ENCODE data around the gene PLA2G3.

Gene PLA2G3

GRCh38 chr22:31096657-31097279 is 43.5 kb downstream of the PLA2G3 start:
- H3K4me3 ChIP-seq (ENCODE audit: low read depth, low read length), result no peak overlapping the region
- no peak for DNase-seq (ENCODE audit: low read depth)
- no peak for TF ChIP-seq CTCF (IDR thresholded peaks at IDR 0.05; ENCODE audit: low read depth, low read length, missing control alignments)
- in situ Hi-C loops (cut with HindIII; ENCODE audit: low sequenced_read_pairs), result no loop called here

- in situ Hi-C loops (cut with HindIII; ENCODE audit: low sequenced_read_pairs), result no loop called here
- H3K4me3 ChIP-seq (ENCODE audit: low read depth, low read length), result no peak overlapping the region
- no peak for DNase-seq (ENCODE audit: low read depth)
- no peak for TF ChIP-seq CTCF (IDR thresholded peaks at IDR 0.05; ENCODE audit: low read depth, low read length, missing control alignments)
These were observed 44.6 kb downstream of the PLA2G3 start for GRCh38 chr22:31095637-31096249.

- DNase-seq (ENCODE audit: low read depth), result no peak
- in situ Hi-C loops (cut with HindIII; ENCODE audit: low sequenced_read_pairs), result no loop called here
- no peak for TF ChIP-seq CTCF (IDR thresholded peaks at IDR 0.05; ENCODE audit: low read depth, low read length, missing control alignments)
- H3K4me3 ChIP-seq (ENCODE audit: low read depth, low read length), result no peak overlapping the region
These were observed 45.6 kb downstream of the PLA2G3 start for GRCh38 chr22:31094741-31095140.

- no peak for TF ChIP-seq CTCF (IDR thresholded peaks at IDR 0.05; ENCODE audit: low read depth, low read length, missing control alignments)
- no peak for DNase-seq (ENCODE audit: low read depth)
- in situ Hi-C loops (cut with HindIII; ENCODE audit: low sequenced_read_pairs), result no loop called here
- H3K4me3 ChIP-seq (ENCODE audit: low read depth, low read length), result no peak overlapping the region
These were observed 46.2 kb downstream of the PLA2G3 start for GRCh38 chr22:31094021-31094551.

- TF ChIP-seq CTCF (IDR thresholded peaks at IDR 0.05; ENCODE audit: low read depth, low read length, missing control alignments), result no peak
- in situ Hi-C loops (cut with HindIII; ENCODE audit: low sequenced_read_pairs), result no loop called here
- no peak overlapping the region for H3K4me3 ChIP-seq (ENCODE audit: low read depth, low read length)
- no peak for DNase-seq (ENCODE audit: low read depth)
These were observed 47.0 kb downstream of the PLA2G3 start for GRCh38 chr22:31093086-31093850.

- DNase-seq (ENCODE audit: low read depth), result no peak
- TF ChIP-seq CTCF (IDR thresholded peaks at IDR 0.05; ENCODE audit: low read depth, low read length, missing control alignments), result no peak
- in situ Hi-C loops (cut with HindIII; ENCODE audit: low sequenced_read_pairs), result no loop called here
- no peak overlapping the region for H3K4me3 ChIP-seq (ENCODE audit: low read depth, low read length)
These were observed 48.1 kb downstream of the PLA2G3 start for GRCh38 chr22:31092161-31092560.
